ENCODE data around the gene LRRC43. TPM values are rescaled to one million over a fixed set of nuclear protein-coding genes. Genes with fewer than 3 reads are reported as not detected.

The LRRC43 gene
- total RNA-seq, 1 donor from 2014 or later, result 0.43 TPM

DNA sequence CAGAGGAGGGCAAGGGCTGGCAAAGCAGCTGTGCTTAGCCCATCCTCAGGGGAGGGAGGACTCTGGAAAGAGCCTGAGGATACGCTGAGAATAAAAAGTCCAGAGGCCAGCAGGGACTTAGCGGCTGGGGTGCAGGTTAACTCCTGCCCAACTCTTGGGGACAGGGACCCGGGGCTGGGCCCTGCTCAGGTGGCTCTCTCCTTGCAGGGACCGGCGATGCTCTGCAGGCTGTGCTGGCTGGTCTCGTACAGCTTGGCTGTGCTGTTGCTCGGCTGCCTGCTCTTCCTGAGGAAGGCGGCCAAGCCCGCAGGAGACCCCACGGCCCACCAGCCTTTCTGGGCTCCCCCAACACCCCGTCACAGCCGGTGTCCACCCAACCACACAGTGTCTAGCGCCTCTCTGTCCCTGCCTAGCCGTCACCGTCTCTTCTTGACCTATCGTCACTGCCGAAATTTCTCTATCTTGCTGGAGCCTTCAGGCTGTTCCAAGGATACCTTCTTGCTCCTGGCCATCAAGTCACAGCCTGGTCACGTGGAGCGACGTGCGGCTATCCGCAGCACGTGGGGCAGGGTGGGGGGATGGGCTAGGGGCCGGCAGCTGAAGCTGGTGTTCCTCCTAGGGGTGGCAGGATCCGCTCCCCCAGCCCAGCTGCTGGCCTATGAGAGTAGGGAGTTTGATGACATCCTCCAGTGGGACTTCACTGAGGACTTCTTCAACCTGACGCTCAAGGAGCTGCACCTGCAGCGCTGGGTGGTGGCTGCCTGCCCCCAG, 23.4 kb downstream of the LRRC43 start:
- DNase-seq (ENCODE audit: low spot score), result no peak
- intact Hi-C loops (cut with DNase I), result no loop called here

- intact Hi-C loops (cut with DNase I), result no loop called here
- DNase-seq (ENCODE audit: low spot score), result no peak
These were observed 24.1 kb downstream of the LRRC43 start for GRCh38 chr12:122206976-122207375.

DNA sequence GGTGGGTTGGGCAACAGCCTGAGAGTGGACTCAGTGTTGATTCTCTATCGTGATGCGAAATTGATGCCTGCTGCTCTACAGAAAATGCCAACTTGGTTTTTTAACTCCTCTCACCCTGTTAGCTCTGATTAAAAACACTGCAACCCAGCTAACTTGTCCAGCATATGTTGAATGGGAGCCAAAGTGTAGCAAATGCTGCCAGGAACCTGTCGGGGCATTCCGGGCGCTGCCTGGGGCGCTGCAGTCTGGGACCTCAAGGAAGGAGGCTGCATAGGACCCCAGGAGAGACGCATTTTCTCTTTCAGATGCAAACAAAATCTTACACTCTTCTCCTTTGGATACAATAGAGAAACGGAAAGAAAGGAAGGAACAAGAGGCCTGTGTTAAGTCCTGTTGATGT, 24.5 kb downstream of the LRRC43 start:
- intact Hi-C loops (cut with DNase I), result no loop called here
- DNase-seq (ENCODE audit: low spot score), result no peak

DNA sequence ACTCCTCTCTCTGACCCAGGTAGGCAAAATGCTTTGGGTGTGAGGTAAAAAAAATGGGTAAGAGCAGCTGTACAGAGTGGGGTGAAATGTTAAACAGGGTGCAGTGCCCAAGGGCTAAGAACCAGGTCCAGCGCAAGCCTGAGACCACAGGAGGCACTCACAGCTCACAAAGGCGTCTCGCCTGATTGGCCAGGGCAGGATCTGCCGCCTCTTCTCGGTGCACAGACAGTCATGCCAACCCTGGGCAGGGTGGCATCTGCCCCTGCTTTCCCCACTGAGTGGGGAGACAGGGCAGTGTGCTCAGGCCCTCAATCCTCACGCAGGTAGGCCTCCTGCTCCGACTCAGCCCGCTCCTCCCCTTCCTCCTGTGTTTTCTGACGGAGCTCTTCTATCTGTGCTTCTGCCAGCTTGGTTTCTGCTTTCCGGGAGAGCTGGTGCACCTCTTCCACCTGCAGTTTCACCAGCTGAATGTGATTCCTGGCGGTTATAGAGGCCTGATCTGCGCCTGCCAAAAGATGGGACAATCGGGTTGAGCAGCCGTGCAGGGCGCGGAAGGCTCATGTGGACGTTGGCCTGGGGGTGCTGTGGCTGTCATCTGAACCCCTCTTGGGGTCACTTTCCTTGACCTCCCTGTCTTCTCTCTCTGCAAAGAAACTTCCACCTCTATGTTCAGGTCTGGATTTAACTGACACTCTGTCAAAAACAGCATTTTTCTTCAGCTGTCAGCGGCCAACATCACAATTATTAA, 25.3 kb downstream of the LRRC43 start:
- DNase-seq (ENCODE audit: low spot score), result no peak
- intact Hi-C loops (cut with DNase I), result no loop called here

- intact Hi-C loops (cut with DNase I), result no loop called here
- no peak for DNase-seq (ENCODE audit: low spot score)
These were observed 32.8 kb downstream of the LRRC43 start for GRCh38 chr12:122215771-122216170.

DNA sequence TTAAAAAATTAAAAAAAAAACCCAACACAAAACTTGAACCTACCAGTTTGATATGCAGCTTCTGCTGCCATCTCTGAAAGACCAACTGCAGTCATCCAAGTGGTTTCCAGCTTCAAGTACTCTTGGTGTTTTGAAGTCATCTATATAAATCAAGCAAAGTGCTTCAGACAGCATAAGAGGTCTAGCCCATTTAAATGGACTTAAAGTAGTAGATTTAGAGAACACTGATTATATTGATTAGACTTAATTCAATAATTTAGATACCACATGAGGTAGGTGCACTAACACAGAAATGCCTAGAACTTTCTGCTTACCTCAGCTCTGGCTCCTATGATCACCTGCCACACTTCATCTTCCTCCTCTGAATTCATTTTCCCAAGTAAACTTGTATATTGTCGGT, 33.5 kb downstream of the LRRC43 start:
- intact Hi-C loops (cut with DNase I), result no loop called here

DNA sequence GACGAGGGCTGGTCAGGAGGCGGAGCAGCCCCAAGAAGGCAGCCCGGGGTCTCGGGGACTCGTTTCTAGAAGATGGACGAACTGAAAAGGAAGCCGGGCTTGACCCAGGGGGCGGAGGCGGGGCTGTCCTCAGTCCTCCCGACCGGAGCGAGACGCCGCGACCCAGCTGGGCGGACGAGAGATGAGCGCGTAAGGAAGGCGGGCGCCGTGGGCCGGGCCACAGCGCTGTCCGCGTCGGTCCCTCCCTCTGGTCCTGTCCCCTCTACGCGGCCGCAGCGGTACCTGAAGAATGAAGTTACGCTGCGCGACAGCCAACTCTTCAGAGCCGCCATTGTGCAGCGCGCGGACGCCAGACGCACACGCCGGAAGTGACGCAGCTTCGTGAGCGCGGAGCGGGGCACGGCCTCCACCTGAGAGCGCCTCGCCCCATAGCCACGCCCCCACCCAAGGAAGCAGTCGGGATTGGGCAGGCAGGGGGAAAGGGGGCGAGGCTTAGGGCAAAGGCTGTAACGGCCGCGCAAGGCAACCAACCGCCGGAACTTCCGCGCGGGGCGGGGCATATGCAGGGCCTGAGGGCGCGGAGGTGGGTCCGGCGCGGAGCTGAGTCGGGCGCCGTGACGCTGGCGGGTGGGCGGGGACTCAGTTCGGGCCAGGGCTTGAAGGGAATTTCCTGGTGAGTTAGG, 42.9 kb downstream of the LRRC43 start, which contains the start of gene DIABLO:
Gene DIABLO (minus strand): TSS at position 370 of the 683 bp plus-strand sequence. CDS start 38 bp downstream, at position 332.
- intact Hi-C loops (cut with DNase I), result loop anchor here (5.0 to 10.0 kb wide), 2 partner anchors 41 to 171 kb away; partner anchors contain the start of gene VPS33A
- DNase-seq (ENCODE audit: low spot score), result peak; percentile 100

More for the DNA sequence above, 33.5 kb downstream of the LRRC43 start:
- no peak for DNase-seq (ENCODE audit: low spot score)

DNA sequence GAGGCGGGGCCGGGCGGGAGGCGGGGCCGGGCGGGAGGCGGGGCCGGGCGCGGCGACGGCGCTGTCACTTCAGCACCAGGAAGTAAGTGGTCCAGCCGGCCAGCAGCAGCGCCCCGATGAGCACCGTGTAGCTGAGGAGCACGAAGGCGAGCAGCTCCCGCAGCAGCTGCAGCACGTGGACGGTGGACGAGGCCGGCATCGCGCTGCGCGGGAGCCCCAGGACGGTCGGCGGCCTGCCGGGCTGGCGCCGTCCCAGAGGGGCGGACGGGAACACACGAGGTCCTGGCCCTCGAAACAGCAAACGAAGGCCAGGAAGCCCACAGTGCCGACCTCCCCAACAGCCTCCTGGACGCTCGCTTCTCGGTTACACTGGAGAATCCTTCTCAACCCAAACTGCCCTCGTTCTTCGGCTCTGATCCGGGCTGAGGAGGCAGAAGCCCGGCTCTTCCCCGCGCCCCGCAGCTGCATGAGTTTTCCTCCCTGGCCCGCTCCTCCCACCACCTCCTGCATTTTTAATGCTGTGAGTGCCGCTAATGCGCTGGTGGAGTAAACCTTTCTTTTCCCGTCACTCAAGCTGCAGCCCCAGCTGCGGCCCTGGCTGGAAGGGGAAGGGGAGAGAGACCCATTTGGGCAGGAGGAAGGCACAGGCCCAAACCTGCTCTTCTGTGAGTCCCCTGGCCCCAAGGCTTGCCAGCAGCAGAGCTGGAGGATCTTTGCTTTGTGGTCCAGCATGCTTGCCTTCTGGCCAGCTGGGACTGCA, 43.6 kb downstream of the LRRC43 start:
- no peak for DNase-seq (ENCODE audit: low spot score)
- intact Hi-C loops (cut with DNase I), result loop anchor here (5.0 to 10.0 kb wide), 2 partner anchors 41 to 172 kb away; partner anchors contain the start of gene VPS33A

- intact Hi-C loops (cut with DNase I), result loop anchor here (5.0 to 10.0 kb wide), 2 partner anchors 40 to 173 kb away; partner anchors contain the start of gene VPS33A
- no peak for DNase-seq (ENCODE audit: low spot score)
These were observed 44.4 kb downstream of the LRRC43 start for GRCh38 chr12:122227341-122227740.

DNA sequence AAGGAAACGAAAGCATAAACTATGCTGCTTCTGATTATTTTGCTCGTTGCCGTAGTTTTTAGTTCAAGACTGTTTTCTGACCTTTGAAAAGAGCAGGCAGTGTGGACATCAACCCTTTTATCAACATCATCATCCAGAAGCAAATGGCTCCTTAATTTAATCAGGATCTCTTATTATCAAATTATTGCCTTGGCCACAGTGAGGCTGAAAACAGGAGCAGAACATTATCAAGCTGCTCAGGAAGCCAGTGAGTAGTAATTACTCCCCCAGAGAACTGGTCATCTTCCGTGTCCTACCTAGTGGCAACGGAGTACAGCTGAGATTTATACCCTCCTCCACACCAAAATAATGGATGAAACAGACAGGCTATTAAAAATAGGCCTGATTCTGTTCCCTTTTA, 45.2 kb downstream of the LRRC43 start:
- DNase-seq (ENCODE audit: low spot score), result no peak
- intact Hi-C loops (cut with DNase I), result loop anchor here (5.0 to 10.0 kb wide), 2 partner anchors 39 to 173 kb away; partner anchors contain the start of gene VPS33A

- intact Hi-C loops (cut with DNase I), result no loop called here
- no peak for DNase-seq (ENCODE audit: low spot score)
These were observed 47.9 kb downstream of the LRRC43 start for GRCh38 chr12:122230798-122231197.

- intact Hi-C loops (cut with DNase I), result no loop called here
- no peak for DNase-seq (ENCODE audit: low spot score)
These were observed 49.8 kb downstream of the LRRC43 start for GRCh38 chr12:122232691-122233090.

DNA sequence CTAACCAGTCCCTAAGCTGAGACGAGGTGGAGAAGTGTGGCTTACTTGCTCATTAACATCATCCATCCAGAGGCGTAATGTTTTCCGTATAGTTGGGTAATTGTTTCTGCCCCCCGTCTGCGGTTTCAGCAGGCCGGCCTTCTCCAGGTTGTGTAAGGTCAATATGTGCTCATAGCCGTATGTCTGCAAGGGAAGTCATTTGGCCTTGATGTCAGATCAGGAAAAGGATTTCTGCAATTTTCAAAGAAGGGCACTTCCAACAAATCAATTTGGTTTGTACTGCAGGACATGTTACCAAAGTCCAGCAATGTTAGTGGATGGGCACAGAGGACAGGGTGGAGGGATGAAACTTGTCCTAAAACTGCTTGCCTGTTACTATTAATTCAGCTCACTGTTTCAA, 52.8 kb downstream of the LRRC43 start:
- no peak for DNase-seq (ENCODE audit: low spot score)
- intact Hi-C loops (cut with DNase I), result no loop called here

- DNase-seq (ENCODE audit: low spot score), result no peak
- intact Hi-C loops (cut with DNase I), result no loop called here
These were observed 55.9 kb downstream of the LRRC43 start for GRCh38 chr12:122238861-122239260.

GRCh38 chr12:122243965-122244364, 61.0 kb downstream of the LRRC43 start:
- no peak for DNase-seq (ENCODE audit: low spot score)
- intact Hi-C loops (cut with DNase I), result no loop called here

GRCh38 chr12:122244565-122245371, 61.8 kb downstream of the LRRC43 start:
- DNase-seq (ENCODE audit: low spot score), result no peak
- intact Hi-C loops (cut with DNase I), result no loop called here

DNA sequence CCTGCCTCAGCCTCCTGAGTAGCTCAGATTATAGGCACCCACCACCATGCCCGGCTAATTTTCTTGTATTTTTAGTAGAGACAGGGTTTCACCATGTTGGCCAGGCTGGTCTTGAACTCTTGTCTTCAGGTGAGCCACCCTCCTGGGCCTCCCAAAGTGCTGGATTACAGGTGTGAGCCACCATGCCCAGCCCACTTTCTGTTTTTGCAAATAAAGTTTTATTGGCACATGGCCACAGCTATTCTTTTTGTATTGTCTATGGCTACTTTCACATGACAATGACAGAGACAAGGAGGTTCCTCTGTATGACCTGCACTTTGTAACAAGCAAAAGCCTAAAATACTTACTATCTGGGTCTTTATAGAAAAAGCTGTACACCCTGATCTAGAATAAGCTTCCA, 62.6 kb downstream of the LRRC43 start:
- intact Hi-C loops (cut with DNase I), result no loop called here
- DNase-seq (ENCODE audit: low spot score), result no peak

DNA sequence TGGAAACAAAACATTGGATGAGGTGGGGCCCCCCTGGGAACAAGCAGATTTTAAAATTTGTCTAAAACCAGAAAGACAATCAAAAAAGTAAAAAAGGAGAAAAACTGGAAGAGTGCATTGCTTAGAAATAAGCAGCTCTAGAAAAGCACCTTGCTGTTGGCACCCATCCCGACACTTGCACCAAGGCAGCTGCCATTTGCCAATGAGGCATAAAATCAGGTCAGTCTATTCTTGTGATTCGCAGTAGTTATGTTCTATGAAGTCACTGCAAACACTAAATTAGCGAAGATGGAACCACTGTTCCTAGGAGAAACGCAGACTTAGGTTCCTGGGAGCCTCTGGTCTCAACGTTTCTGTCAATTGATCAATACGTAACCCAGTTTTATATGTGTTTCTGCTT, 67.1 kb downstream of the LRRC43 start:
- no peak for DNase-seq (ENCODE audit: low spot score)
- intact Hi-C loops (cut with DNase I), result no loop called here

DNA sequence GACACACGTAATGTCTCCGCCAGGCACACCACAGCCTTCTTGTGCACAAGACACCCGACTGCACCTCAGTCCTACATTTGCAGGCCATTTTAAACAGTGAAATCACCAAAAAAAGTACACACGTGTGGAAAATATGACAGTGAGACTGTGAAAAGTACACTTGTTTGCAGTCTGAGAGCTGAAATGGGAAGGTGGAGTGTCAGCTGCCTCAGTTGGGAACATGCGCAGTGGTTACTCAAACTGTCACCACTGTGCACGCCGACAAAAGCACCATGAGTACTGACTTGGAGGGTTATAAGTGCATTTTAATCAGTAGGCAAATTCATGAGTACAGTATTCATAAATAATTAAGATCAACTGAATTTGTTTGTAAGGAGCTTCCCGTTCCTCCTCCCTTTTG, 67.6 kb downstream of the LRRC43 start:
- intact Hi-C loops (cut with DNase I), result no loop called here
- no peak for DNase-seq (ENCODE audit: low spot score)

All from cardiac septum (tissue), 1 donor.